ENCODE measurements around the gene CCDC85C.

The CCDC85C gene

GRCh38 chr14:99519931-99520421, 84.0 kb downstream of the CCDC85C start:
- DNase-seq, result no peak

- DNase-seq, result no peak
These were observed 84.6 kb downstream of the CCDC85C start for GRCh38 chr14:99519347-99519881.

- peak; percentile 80 for DNase-seq
These were observed 85.3 kb downstream of the CCDC85C start for GRCh38 chr14:99518441-99519346.

GRCh38 chr14:99517643-99518381, 86.2 kb downstream of the CCDC85C start:
- no peak for DNase-seq

GRCh38 chr14:99516871-99517642, 87.0 kb downstream of the CCDC85C start:
- DNase-seq, result no peak

- DNase-seq, result no peak
These were observed 87.7 kb downstream of the CCDC85C start for GRCh38 chr14:99516156-99516870.

GRCh38 chr14:99515301-99516155, 88.5 kb downstream of the CCDC85C start:
- DNase-seq, result no peak

- DNase-seq, result no peak
These were observed 89.3 kb downstream of the CCDC85C start for GRCh38 chr14:99514552-99515300.

- no peak for DNase-seq
These were observed 90.0 kb downstream of the CCDC85C start for GRCh38 chr14:99513946-99514551.

- no peak for DNase-seq
These were observed 90.8 kb downstream of the CCDC85C start for GRCh38 chr14:99513183-99513694.

- no peak for DNase-seq
These were observed 91.3 kb downstream of the CCDC85C start for GRCh38 chr14:99512571-99513182.

GRCh38 chr14:99512110-99512449, 91.9 kb downstream of the CCDC85C start:
- no peak for DNase-seq

- DNase-seq, result no peak
These were observed 92.4 kb downstream of the CCDC85C start for GRCh38 chr14:99511421-99512109.

- DNase-seq, result no peak
These were observed 93.4 kb downstream of the CCDC85C start for GRCh38 chr14:99510556-99511139.

GRCh38 chr14:99509871-99510555, 94.0 kb downstream of the CCDC85C start:
- DNase-seq, result no peak

GRCh38 chr14:99508896-99509629, 94.9 kb downstream of the CCDC85C start:
- DNase-seq, result no peak

Data from DMS53 (cell line).